DND-41 (cell line): ENCODE data around the gene NOC2L.

Source experiments
- EZH2 ChIP-seq: IDR thresholded peaks from 3 replicates; pipeline ENCODE4 v1.6.1; 2012; ENCODE audit warnings: borderline replicate concordance, low read depth, mild to moderate bottlenecking, moderate library complexity, low read length, inconsistent platforms; ENCODE audit not compliant: severe bottlenecking
- TF ChIP-seq, protein P1 (sequence below): IDR thresholded peaks from 2 replicates; pipeline ENCODE4 v1.5.1; 2012; ENCODE audit warnings: borderline replicate concordance, low read length, moderate library complexity, mild to moderate bottlenecking; ENCODE audit not compliant: poor library complexity, severe bottlenecking; ENCODE audit errors: extremely low read depth

DNA sequence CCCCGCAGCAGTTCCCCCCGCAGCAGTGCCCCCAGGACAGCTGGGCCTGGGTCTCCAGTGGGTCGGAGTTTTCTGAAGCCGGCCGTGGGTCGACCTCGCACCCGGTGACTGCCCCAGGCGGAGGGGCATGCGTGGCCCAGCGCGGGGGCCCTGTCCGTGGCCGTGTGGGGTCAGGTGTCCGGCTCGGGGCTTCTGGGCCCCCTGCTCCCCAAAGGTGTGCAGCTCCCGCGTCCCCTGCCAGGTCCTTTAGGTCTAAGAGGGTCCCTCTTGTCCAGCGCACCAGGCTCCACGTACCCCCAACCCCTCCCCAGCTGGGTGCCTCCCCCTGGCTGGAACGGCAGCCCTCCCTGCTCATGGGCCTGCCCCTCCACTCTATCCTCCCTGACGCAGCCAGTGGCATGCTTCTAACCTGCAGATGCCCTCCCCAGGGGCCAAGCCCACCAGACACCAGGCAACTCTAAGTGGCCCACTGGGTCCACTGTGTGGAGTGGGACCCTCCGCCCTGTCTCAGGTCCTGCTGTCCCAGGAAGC lies 46.8 kb upstream of the NOC2L start:
- no peak for TF ChIP-seq EZH2
- TF ChIP-seq, protein P1, sequence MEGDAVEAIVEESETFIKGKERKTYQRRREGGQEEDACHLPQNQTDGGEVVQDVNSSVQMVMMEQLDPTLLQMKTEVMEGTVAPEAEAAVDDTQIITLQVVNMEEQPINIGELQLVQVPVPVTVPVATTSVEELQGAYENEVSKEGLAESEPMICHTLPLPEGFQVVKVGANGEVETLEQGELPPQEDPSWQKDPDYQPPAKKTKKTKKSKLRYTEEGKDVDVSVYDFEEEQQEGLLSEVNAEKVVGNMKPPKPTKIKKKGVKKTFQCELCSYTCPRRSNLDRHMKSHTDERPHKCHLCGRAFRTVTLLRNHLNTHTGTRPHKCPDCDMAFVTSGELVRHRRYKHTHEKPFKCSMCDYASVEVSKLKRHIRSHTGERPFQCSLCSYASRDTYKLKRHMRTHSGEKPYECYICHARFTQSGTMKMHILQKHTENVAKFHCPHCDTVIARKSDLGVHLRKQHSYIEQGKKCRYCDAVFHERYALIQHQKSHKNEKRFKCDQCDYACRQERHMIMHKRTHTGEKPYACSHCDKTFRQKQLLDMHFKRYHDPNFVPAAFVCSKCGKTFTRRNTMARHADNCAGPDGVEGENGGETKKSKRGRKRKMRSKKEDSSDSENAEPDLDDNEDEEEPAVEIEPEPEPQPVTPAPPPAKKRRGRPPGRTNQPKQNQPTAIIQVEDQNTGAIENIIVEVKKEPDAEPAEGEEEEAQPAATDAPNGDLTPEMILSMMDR, result no peak
